Fibroblast of skin of scalp (primary cell): Measurements from ENCODE around the gene C1orf198.
A peak's percentile ranks its signal among the peaks of the same experiment; 100 is the strongest.

ENCODE experiments used
- DNase-seq: peaks from one replicate; pipeline ENCODE4 v3.0.0-alpha.2; 2013

Gene C1orf198

DNA sequence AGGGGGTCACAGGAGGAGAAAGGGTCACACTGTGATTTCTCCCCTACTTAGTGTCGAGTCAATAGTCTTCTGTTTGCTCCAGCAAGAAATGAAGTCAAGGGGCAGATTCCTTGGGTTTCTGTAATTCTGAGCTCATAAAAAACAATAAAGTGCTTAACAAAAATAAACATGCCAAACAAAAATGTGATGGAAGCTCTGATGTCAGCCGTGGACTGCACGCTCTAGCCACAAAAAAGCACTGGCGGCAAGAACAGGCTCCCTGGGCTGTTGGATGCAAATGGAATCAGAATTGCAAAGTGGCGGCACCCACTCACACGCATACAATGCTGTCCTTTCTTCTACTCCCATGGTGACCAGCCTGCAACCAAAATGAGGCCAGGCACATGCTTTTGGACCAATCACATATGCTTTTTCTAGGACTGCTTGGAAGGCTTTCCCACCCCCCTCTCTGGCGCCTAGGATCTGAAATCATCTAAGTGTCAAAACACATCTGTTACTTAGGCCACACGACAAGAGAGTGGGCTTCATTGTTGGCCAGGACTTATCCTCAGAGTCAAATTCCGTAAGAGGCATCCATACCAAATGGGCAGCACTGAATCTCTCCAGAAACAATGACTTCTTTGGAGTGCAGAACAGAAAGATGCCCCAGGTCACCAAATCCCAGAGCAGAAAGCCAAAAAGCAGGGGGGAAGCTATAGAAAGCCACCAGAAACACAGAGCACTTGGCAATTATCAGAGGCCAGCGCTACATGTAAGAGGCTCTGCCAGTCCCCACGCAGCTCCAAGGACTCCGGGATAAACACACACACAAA, 9.2 kb downstream of the C1orf198 start:
- DNase-seq, result peak; percentile 73

DNA sequence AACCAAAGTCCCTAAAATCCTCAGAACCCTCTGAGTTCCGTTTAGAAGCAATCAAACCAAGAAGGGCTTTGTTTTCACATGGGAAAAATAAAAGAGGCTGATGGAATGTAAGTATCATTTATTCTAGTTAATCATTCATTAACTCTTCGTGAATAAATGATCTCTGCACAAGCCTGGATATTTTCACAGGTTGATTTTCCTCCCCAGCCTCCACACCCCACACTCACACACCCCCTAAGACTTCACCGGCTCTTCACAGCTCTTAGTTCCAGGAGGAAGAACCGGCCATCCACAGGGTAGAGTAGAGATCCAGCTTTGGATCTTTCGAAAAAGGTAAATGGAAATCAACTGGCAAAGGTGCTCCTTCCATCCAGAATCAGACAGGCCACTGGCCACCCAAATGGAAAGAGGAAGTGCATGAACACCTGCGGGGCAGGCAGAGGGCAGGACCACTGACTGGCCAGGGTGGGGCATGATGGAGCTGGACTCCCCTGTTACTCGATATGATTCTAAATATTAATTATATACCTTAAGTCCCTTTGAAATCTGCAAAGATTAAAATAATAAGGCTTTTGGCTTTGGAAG, 10.0 kb downstream of the C1orf198 start:
- no peak for DNase-seq

DNA sequence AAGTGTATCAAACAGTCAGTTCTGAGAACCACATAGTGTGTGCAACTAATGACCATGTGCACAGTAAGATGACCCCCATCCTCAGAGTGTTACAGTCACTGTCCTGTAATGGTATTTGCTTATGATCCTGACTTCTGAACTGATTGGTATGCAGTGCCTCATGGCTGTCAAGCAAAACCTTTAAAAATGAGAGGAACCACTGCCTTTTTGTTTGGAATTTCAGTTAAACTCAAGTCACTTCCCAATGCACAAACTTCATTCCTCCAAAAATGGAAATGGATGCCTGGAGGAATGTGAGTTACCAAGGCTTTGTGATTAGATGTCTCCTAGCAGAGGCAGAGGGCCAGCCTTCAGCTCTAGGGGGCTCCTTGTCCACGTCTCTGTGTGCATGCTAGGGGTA, 10.5 kb downstream of the C1orf198 start:
- DNase-seq, result peak; percentile 87

DNA sequence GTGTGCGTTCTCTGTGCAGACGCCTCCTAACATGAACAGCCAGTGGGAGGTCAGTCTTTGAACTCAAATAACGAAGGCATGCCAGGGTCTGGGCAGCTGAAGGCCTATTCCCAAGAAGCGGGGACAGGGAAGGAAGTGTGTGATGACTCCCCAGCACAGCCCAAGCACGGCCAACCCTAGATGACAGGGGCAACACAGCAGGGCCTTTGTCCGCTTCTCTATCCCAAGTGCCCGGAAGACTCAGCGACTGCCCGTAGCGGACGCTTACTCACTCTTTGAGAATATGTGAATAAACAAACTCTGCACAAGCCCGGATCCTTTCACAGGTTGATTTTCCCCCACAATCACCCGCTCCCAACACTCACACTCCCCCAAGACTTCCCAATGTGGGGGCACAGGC, 11.2 kb downstream of the C1orf198 start:
- peak; percentile 55 for DNase-seq

DNA sequence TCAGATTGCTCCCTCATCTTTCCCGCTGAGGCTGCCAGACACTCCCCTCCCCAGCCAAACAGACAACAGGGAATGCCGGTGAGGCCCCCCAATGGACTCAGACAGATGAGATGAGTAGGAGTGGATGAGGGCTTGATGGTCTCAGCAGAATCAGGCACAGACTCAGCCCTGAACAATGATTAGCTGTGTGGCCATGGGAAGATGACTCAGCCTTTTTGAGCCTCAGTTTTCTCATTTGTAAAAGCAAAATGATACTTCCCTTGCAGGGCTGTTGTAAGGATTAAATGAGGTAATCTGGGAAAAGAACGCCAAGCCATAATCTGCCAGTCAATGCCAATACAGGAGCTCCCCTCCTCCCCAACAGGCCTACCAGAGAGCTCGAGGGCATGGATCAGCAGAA, 12.4 kb downstream of the C1orf198 start:
- DNase-seq, result no peak

DNA sequence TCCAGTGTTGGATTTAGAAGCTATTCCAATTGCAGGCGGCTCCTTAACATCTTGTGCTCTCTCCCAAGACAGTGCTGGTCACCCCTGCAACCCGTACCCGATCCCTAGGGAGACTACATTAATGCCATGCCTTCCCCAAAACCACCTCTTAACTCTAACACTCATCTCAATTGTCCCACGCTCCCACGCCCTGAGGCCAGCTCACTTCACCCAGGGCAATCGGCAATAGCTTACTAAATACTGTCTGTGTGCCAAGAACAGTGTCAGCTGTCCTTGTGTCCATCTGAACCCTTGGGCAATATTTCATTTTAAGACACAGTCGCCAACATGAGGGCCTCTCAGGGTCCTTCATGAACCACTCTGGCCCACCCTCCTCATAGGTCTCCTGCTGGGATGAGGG, 13.9 kb downstream of the C1orf198 start:
- no peak for DNase-seq

DNA sequence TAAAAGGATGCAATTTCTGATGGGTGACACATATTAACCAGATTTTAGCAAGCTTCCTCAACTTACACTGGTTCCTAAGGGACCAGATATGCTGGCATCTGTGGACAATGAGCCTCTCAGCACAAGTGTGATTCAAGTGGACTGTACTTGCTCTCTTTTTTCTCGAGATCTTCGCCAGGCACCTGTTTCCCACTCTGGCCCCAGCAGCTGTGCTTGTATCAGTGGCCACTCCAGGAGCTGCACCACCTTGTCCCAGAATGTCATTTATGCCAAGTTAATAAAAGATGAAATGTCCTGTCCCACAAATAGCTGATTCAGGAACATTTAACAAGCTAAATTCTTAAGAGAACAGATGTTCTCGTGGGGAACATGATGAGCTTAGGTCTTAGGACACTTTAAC, 14.6 kb downstream of the C1orf198 start:
- DNase-seq, result no peak

DNA sequence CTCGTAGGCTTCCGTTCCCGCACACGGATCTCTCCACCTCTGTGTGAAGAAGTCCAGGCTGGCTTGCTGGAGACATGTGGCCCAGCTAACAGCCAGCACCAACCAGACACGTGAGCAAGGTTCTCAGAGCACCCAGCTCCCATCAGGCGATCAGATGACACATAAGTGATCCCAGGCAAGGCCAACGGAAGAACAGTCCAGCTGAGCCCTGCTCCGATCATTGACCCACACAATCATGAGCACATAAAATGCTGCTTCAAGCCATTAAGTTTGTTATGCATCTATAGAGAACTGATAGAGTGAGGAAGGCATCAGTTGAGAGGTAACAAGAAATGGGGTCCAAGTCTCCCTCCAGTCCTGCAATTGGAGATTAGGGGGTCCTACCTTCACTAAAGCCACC, 15.4 kb downstream of the C1orf198 start:
- DNase-seq, result no peak

DNA sequence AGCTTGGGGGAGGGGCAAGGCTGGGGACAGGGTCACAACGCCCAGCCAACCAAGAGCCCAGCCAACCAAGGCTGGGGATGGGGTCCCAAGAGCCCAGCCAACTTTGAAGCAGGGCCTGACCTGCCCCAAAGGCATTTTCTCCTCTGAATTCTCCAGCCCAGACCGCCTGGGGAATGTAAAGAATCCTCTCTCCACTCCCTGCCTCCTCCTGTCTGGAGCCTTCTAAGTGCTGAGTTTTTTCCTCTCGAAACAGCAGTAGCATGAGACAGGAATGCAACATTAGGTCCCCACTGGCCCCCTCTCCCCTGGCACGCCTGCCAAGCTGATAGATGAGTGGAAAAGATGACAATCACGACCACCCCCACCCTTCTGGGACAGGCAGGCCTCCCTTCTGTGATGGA, 17.0 kb downstream of the C1orf198 start:
- peak; percentile 97 for DNase-seq

DNA sequence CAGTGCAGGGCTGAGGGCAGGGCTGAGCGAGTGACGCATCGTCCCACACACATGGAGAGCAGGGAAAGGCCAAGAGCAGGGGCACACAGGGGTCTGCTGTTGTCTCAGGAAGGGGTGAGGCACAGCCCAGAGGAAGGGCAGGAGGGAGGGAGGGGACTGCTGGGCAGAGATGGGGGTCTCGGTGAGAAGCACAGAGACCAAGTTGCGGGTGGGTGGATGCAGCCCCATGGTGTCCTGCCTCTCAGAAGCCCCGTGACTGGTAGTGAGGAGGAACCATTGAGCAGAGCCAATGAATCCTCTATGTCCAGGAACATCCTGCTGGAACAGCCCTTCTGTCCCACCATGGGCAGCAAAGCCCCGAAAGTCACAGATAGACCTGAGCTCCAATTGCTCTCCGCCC, 17.8 kb downstream of the C1orf198 start:
- DNase-seq, result no peak

DNA sequence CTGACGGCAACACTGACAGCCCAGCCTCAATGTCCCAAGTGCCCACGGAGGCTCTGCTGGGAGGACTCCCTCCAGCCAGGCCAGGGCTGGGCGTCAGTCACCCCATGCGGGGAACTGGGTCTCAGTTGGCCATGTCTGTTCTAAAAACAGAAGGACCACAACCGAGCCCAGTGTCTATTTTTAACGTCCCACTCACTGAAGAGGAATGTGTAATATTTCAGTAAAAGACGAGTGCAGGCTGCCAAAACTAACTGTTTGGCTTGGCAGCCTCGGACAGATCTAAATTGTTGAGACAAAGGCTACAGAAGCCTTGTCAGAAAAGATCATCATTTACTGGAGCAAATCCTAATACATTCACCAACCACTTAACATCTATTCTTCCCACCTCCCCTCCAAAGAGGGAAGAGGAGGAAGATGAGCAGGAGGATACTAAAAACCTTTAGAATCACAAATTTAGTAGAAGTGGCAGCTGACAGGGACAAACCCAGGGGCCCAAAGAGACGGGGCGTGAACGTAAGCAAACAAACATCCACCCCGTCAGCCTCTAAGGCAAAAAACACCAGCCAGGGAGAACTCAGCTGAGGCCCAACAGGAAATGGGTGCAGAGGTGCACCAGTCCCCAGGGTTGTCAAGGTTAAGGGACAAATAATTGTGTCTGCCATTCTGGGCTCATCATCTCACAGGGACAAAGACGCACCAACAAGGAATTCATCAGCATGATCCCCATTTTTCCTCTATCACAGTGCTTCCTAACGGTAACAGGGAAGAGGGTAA, 18.7 kb downstream of the C1orf198 start:
- peak; percentile 99 for DNase-seq

DNA sequence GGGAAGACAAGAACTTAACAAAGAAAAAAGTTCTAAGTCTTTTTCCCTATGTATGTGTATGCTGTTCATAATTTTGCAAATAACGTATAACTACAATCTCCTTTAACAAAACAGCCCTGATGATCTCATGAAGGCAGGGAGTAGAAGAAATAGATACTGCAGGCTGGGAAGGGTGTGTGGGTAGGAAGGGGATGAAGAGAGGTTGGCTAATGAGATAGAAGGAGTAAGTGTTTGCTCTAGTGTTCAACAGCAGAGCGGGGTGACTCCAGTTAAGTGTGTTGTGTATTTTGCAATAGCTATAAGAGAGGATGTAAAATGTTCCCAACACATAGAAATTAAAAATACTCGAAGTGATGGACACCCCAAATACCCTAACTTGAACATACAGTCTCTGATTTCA, 20.1 kb downstream of the C1orf198 start:
- no peak for DNase-seq

DNA sequence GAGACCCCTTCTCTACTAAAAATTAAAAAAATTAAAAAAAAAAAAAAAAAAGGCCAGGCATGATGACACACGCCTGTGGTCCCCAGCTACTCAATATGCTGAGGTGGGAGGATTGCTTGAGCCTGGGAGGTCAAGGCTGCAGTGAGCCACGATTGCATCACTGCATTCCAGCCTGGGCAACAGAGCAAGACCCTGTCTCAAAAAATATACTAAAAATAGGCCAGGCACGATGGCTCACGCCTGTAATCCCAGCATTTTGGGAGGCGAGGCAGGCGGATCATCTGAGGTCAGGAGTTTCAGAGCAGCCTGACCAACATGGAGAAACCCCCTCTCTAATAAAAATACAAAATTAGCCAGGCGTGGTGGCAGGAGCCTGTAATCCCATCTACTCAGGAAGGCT, 23.1 kb downstream of the C1orf198 start:
- peak; percentile 78 for DNase-seq

DNA sequence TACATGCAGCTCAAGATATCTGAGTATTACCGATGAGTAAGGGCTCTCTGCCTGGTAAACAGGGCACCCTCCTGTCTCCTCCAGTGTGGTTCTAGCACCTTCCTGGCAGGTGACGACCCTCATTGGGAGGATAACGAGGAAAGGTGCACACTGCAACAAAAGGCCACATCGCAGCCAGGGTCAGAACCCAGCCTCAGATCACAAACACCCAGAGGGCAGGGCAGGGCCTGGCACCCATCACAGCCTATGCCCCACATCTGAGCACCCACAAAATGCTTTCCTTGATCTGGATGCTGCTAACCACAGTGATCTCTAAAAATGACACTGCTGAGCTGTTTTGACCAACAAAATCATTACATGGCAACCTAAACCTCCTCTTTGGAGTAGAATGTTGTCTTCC, 23.8 kb downstream of the C1orf198 start:
- DNase-seq, result no peak

DNA sequence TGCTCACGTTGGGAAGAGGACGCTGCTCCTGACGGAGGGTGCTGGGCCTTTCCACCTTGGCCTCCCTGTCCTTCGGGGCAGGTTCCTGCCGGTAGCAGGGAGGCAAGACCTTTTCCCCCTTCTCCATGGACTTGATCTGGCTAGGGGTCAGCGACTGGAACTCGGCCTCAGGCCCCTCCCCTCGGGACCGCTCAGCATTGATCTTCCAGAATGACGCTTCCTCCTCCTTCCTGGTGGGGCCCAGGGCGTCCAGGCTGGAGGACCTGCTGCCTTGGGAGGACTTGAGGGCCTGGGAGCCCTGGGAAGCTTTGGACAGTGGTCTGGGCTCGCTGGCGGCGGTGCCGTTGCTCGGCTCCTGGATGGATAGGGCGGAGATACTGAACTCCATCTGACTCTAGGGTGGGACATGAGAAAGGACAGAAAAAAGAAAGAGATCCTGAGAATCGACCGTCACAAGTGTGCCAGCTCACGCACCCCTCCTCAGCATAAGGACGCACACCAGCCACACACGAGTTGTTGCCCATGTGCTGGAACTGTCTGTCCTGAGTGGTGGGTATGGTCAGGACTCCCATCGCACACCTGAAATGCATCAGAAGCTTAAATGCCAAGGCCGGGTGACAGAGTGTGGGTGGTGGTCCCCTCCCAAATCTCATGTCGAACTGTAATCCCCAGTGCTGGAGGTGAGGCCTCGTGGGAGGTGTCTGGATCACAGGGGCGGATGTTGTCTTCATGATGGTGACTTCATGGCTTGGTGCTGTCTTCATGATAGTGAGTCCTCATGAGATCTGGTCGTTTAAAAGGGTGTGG, 24.6 kb downstream of the C1orf198 start:
- DNase-seq, result no peak

DNA sequence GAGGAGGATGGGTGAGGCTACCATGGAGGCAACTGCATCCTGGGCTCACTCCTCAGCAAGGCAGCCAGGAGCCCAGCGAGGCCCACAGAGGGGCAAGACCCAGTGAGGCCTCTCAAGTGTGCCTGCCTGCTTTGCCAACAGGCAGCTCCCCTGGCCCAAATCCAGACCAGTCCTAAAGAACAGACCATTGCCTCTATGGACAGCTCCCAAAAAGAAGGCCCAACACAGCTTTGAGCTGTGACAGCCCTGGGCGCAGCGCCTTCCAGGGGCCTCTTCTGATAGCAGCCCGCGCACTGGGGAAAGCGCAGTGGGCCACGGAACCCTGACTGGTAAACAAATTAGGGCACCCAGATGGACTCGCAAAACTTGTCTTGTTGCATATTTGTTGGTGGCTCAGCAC, 25.5 kb downstream of the C1orf198 start:
- DNase-seq, result no peak

DNA sequence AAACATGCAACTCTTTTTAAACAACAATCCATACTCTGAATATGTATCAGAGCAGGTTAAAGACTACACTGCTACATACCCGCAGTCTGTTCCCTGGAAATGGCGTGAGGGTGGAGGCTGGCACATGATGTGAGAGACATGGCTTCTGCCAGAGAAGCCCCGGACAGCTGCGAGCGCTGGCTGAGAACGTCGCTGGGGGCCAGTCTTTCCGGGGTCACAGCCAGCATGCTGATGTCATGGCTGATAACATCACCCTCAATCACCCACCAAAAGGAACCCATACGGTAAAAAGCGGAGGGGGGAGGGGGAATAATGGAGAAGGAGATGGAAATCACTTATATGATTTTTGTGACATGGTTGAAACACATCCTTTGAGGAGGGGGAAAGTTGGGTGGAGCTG, 29.1 kb downstream of the C1orf198 start:
- no peak for DNase-seq

DNA sequence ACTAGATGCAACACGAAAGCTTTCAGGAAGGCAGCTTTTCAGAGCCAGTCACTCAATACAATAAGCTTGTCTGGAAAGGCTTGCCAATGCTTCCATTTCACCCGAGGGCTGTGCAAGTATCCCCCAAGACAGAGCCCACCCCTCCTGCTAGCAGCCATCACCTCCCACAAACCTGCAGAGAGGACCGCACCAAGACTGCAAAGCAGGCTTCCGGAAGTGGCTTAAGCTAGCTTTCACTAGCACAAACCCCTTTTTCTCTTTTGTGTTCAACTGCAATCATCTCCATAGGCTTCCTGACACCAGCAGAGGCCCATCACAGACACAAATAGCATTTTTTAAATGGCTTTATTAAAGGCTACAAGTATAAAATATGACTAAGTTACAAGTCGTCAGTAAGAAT, 31.5 kb downstream of the C1orf198 start:
- DNase-seq, result no peak

DNA sequence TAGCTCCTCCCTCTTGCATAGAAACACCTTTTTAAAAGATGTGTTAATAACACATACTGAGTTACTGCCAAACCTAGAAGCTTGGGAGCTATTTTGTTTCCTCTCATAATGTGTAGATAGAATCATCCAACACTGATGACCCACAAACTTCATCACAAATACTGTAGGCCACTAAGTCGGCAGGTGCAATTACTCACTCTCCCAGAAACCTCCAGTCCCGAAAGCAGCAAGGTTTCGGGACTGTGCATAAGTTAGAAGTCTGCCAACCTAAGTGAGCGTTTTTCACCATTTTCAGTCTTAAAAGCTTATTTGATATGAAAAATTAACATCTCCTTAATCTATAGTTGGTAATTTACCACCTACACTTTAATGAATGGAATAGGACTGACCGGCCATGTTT, 32.0 kb downstream of the C1orf198 start:
- no peak for DNase-seq

DNA sequence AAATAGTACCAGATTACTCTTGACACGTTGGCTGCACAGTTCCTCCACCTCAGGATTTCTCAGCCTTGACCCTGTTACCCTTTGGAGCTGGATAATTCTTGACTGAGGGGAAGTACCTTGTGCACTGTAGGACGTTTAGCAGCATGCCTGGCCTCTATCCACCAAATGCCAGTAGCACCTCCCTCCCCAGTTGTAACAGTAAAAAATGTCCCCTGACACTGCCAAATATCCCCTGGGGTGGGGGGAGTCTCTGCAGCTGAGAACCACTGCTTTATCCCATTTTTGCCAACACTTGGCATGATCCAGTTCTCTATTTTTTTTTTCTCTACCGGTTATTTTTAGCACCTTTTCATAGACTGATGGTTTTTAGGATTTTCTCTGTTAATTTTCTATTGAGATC, 34.0 kb downstream of the C1orf198 start:
- DNase-seq, result no peak

DNA sequence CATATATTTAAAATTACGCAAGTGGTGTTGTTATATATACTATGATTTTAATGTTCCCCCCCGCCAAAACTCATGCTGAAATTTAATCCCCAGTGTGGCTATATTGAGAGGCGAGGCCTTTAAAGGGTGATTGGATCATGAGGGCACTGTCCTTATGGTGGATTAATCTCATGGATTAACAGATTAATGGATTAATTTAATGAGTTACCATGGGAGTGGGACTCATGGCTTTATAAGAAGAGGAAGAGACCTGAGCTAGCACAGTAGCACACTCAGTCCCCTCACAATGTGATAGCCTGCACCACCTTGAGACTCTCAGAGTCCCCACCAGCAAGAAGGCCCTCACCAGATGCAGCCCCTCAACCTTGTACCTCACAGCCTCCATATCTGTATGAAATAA, 34.8 kb downstream of the C1orf198 start:
- DNase-seq, result no peak

DNA sequence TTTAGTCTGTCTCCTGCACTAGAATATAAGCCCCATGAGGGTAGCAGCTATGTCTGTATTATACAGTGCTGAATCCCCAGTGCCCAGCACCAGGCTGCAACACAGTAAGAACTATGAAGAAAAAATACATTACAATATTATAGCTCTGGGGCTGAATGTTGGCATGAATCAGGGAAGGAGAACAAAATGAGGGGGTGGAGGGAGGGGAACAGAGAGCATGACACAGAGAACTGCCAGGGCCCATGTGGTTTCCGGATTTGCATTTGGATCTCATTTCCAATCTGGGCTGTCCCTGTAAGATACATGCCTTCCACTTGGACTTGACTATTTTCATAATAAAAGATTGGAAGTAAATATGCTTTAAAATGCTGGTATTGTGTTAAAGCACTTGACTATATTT, 35.8 kb downstream of the C1orf198 start:
- DNase-seq, result peak; percentile 25

DNA sequence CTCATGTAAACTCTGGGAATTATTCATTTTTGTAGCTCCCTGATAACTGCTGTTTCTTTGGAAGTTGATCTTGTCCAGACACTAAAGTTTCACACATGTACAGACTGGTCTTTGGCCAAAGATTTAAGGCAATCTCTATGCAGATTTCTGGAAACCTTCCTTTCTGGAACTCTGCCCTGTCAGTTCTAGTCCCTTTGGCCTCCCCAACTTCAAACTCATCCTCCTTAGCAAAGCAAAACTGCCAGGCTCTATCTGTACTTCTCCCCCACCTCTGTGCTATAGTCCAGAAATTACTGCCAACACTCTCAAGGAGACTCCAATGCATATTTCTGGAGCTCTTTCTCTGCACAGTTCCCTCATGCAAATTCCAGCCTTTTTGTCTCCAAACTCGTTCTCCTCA, 36.5 kb downstream of the C1orf198 start:
- no peak for DNase-seq
